ENCODE data around the gene HIGD1B. TPM values are rescaled to one million over a fixed set of nuclear protein-coding genes. Genes with fewer than 3 reads are reported as not detected.

The HIGD1B gene
- total and polyA plus RNA-seq, 2 of the 13 experiments (the other 11 are each of a cell fraction or from before 2014, with no cell fraction given) = not detected

DNA sequence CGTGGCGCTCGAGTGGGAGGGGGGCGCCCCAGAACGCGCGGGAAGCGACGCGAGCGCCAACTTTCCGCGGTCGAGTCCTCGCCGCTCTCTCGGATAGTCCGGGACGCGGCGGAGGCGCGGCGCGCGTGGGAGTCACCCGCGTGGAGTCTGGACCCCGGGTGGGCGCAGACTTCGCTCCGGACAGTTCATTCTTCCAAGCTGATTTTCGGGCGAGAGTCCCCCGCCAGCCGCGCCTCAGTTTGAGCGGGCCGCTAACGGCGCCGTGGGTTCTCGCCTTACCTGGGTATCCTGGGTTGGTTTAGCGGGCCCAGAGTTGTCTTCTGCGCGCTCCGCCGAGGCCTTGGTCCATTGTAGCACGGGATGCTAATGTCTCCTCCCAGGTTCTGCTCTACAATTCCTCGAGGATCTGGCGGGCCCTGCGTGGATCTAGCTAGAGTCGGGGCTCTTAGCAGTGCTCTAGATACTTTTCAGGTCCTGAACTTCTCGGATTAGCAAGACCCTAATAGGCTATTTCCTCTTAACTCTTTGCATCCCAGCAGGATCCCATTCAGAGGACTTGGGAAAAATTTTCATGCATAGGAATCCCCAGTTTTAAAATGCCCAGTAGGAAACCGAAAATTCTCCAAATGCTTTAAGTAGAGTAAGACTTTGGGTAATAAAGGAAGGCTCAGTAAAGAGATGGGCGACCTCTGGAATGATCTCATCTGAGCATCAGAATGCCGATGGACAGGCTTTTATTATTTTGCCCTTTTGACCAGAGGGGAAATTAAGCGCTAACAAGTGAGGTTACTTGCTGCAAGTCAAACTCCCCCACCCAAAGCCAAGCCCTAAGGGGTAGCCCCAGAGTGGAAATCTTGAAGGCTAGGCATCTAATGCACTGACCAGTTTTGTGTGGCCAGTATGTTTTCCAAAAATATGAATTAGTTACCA is 17.1 kb upstream of the HIGD1B start (continued):
- TF ChIP-seq GMEB2 (CRISPR knock-in tag; IDR thresholded peaks at IDR 0.05; ENCODE audit: low read depth) (no peak), IKZF1 (IDR thresholded peaks at IDR 0.05) (no peak), FOXP1 (IDR thresholded peaks at IDR 0.05) (no peak), FOXP1 (CRISPR knock-in tag; IDR thresholded peaks at IDR 0.05) (no peak), NFKB2 (CRISPR knock-in tag; IDR thresholded peaks at IDR 0.05; ENCODE audit: borderline replicate concordance) (no peak), ZNF431 (CRISPR knock-in tag; IDR thresholded peaks at IDR 0.05; ENCODE audit: borderline replicate concordance, low read depth) (no peak), E2F1 (CRISPR knock-in tag; IDR thresholded peaks at IDR 0.05) (no peak), MLLT10 (CRISPR knock-in tag; IDR thresholded peaks at IDR 0.05) (no peak), KMT2B (CRISPR knock-in tag; IDR thresholded peaks at IDR 0.05) (no peak), ZNF180 (CRISPR knock-in tag; IDR thresholded peaks at IDR 0.05; ENCODE audit: borderline replicate concordance, low read depth) (no peak), PRDM10 (CRISPR knock-in tag; IDR thresholded peaks at IDR 0.05; ENCODE audit: low read depth) (no peak), MIER2 (CRISPR knock-in tag; IDR thresholded peaks at IDR 0.05) (no peak), ZNF790 (CRISPR knock-in tag; IDR thresholded peaks at IDR 0.05; ENCODE audit: borderline replicate concordance) (no peak), JUNB (CRISPR knock-in tag; IDR thresholded peaks at IDR 0.05; ENCODE audit: borderline replicate concordance) (no peak), ZBTB46 (CRISPR knock-in tag; IDR thresholded peaks at IDR 0.05; ENCODE audit: borderline replicate concordance) (no peak), JDP2 (CRISPR knock-in tag; IDR thresholded peaks at IDR 0.05; ENCODE audit: borderline replicate concordance) (no peak), STAT5B (CRISPR knock-in tag; IDR thresholded peaks at IDR 0.05) (no peak), FOSL1 (CRISPR knock-in tag; IDR thresholded peaks at IDR 0.05; ENCODE audit: borderline replicate concordance) (no peak), NFIB (CRISPR knock-in tag; IDR thresholded peaks at IDR 0.05; ENCODE audit: borderline replicate concordance) (no peak), ZNF556 (CRISPR knock-in tag; IDR thresholded peaks at IDR 0.05; ENCODE audit: borderline replicate concordance) (no peak)
- TF ChIP-seq, protein P1, sequence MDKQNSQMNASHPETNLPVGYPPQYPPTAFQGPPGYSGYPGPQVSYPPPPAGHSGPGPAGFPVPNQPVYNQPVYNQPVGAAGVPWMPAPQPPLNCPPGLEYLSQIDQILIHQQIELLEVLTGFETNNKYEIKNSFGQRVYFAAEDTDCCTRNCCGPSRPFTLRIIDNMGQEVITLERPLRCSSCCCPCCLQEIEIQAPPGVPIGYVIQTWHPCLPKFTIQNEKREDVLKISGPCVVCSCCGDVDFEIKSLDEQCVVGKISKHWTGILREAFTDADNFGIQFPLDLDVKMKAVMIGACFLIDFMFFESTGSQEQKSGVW (CRISPR knock-in tag; IDR thresholded peaks at IDR 0.05; ENCODE audit: borderline replicate concordance) = no peak

All from HepG2 (cell line).